ENCODE results near the gene CCDC92.

CCDC92 gene

DNA sequence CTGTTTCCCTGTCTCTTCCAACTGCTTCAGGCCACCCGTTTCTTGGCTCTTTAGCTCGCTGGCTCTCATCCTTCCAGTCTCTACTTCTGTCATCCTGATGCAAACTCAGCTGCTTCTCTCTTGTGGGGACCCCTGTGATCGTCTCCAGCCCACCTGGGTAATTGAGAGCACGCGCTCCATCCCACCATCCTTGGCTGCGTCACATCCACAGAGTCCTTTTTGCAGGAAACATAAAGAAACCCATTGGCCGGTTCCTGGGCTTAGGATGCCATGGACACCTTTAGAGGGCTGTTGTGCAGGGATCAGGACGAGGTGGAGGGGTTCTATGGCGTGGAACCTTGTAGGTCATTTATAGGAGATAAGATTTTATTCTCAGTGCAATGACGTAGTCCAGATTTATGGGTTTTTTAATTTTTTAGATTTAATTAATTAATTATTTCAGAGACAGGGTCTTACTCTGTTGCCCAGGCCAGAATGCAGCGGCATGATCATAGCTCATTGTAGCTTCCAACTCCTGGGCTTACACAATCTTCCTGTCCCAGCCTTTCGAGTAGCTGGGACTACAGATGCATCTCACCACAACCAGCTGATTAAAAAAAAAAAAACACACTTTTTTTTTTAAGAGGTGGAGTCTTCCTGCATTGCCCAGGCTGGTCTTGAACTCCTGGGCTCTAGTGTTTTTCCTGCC lies 82.6 kb downstream of the CCDC92 start:
- DNase-seq (ENCODE audit: low read depth), result no peak

GRCh38 chr12:123888989-123889388 lies 83.6 kb downstream of the CCDC92 start:
- no peak for DNase-seq (ENCODE audit: low read depth)

GRCh38 chr12:123886931-123887582 lies 85.6 kb downstream of the CCDC92 start:
- no peak for DNase-seq (ENCODE audit: low read depth)

DNA sequence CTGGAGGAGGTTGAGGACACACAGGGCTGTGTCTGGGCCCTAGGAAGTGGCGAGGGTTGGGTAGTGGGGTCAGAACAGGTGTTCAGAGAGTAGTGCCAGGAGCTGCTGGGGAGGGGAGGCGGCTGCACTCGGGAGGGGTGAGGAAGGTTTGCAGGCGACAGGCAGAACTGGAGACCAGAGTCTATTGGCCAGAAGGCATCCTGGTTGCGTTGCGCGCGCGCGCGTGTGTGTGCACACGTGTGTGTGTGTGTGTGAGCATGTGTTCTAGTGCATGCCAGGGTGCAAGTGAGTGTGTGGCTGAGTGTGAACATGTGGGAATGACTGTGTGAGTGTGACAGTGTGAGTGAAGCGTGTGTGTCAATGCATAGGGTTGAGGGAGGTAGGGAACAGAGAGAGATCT lies 86.4 kb downstream of the CCDC92 start:
- DNase-seq (ENCODE audit: low read depth), result no peak
